ENCODE results near the gene GHR. TPM values are rescaled to one million over a fixed set of nuclear protein-coding genes. Genes with fewer than 3 reads are reported as not detected.

The GHR gene
- total RNA-seq, 1 donor from 2014 or later, result 2.3 TPM

GRCh38 chr5:42496397-42497156 lies 73.3 kb downstream of the GHR start:
- Histone ChIP-seq H3K9me3 (ENCODE audit: insufficient read depth, low read depth, low read length) (no peaks in the 10 kb centered on the region), H3K79me2 (ENCODE audit: insufficient read depth, low read length) (no peaks in the 10 kb centered on the region), H3K4me2 (ENCODE audit: low read length) (no peak overlapping the region), H3K9ac (ENCODE audit: low read length) (no peak overlapping the region), H4K20me1 (ENCODE audit: insufficient read depth, low read length) (no peaks in the 10 kb centered on the region), H3K4me3 (ENCODE audit: insufficient read depth, low read depth, low read length) (no peak overlapping the region), H3K27ac (ENCODE audit: low read depth, low read length) (no peak overlapping the region), H2AFZ (ENCODE audit: low read depth, low read length) (no peak overlapping the region), H3K4me1 (ENCODE audit: insufficient read depth, low read length) (no peaks in the 10 kb centered on the region), H3K27me3 (ENCODE audit: insufficient read depth, low read length) (no peaks in the 10 kb centered on the region), H3K36me3 (ENCODE audit: insufficient read depth, low read length) (no peaks in the 10 kb centered on the region)
- no peak overlapping the region for H3K4me3 Mint-ChIP-seq (ENCODE audit: unreplicated experiment)
- H3K9me3 Mint-ChIP-seq (ENCODE audit: unreplicated experiment), result no peaks in the 10 kb centered on the region
- H3K4me1 Mint-ChIP-seq (ENCODE audit: low read depth, unreplicated experiment), result peaks cover 18% of the 10 kb centered on the region
- no peaks in the 10 kb centered on the region for H3K27me3 Mint-ChIP-seq (ENCODE audit: low read depth, unreplicated experiment)
- TF ChIP-seq EZH2 (IDR thresholded peaks at IDR 0.05; ENCODE audit: insufficient read depth, low read length) (no peak), CTCF (IDR thresholded peaks at IDR 0.05; ENCODE audit: insufficient read depth, low read depth, low read length) (no peak)
- no peak overlapping the region for H3K27ac Mint-ChIP-seq (ENCODE audit: unreplicated experiment)
- FAIRE-seq (no peak), DNase-seq (ENCODE audit: low read depth) (no peak)
- no peaks in the 10 kb centered on the region for H3K36me3 Mint-ChIP-seq (ENCODE audit: low read depth, unreplicated experiment)

- H3K27me3 ChIP-seq (ENCODE audit: insufficient read depth, low read length), result no peaks in the 10 kb centered on the region
- no peaks in the 10 kb centered on the region for H3K36me3 Mint-ChIP-seq (ENCODE audit: low read depth, unreplicated experiment)
- H3K9me3 Mint-ChIP-seq (ENCODE audit: unreplicated experiment), result no peaks in the 10 kb centered on the region
- H3K4me3 Mint-ChIP-seq (ENCODE audit: unreplicated experiment), result no peak overlapping the region
- no peaks in the 10 kb centered on the region for H3K4me1 ChIP-seq (ENCODE audit: insufficient read depth, low read length)
- H3K9ac ChIP-seq (ENCODE audit: low read length), result no peak overlapping the region
- H4K20me1 ChIP-seq (ENCODE audit: insufficient read depth, low read length), result no peaks in the 10 kb centered on the region
- H3K4me3 ChIP-seq (ENCODE audit: insufficient read depth, low read depth, low read length), result no peak overlapping the region
- H3K36me3 ChIP-seq (ENCODE audit: insufficient read depth, low read length), result no peaks in the 10 kb centered on the region
- H3K79me2 ChIP-seq (ENCODE audit: insufficient read depth, low read length), result no peaks in the 10 kb centered on the region
- no peaks in the 10 kb centered on the region for H3K9me3 ChIP-seq (ENCODE audit: insufficient read depth, low read depth, low read length)
- no peak for TF ChIP-seq EZH2 (IDR thresholded peaks at IDR 0.05; ENCODE audit: insufficient read depth, low read length)
- TF ChIP-seq CTCF (IDR thresholded peaks at IDR 0.05; ENCODE audit: insufficient read depth, low read depth, low read length), result no peak
- peaks cover 10% of the 10 kb centered on the region for H3K4me1 Mint-ChIP-seq (ENCODE audit: low read depth, unreplicated experiment)
- H3K27ac ChIP-seq (ENCODE audit: low read depth, low read length), result no peak overlapping the region
- no peak overlapping the region for H2AFZ ChIP-seq (ENCODE audit: low read depth, low read length)
- FAIRE-seq (no peak), DNase-seq (ENCODE audit: low read depth) (no peak)
- H3K27me3 Mint-ChIP-seq (ENCODE audit: low read depth, unreplicated experiment), result no peaks in the 10 kb centered on the region
- no peak overlapping the region for H3K27ac Mint-ChIP-seq (ENCODE audit: unreplicated experiment)
- no peak overlapping the region for H3K4me2 ChIP-seq (ENCODE audit: low read length)
These were observed 74.8 kb downstream of the GHR start for GRCh38 chr5:42498000-42498399.

GRCh38 chr5:42499016-42499415 lies 75.8 kb downstream of the GHR start:
- FAIRE-seq, result no peak
- H3K36me3 ChIP-seq (ENCODE audit: insufficient read depth, low read length), result no peaks in the 10 kb centered on the region
- H3K4me2 ChIP-seq (ENCODE audit: low read length), result no peak overlapping the region
- Mint-ChIP-seq H3K27me3 (ENCODE audit: low read depth, unreplicated experiment) (no peaks in the 10 kb centered on the region), H3K27ac (ENCODE audit: unreplicated experiment) (no peak overlapping the region), H3K36me3 (ENCODE audit: low read depth, unreplicated experiment) (no peaks in the 10 kb centered on the region), H3K4me1 (ENCODE audit: low read depth, unreplicated experiment) (peaks cover 14% of the 10 kb centered on the region), H3K4me3 (ENCODE audit: unreplicated experiment) (no peak overlapping the region), H3K9me3 (ENCODE audit: unreplicated experiment) (no peaks in the 10 kb centered on the region)
- no peaks in the 10 kb centered on the region for H3K4me1 ChIP-seq (ENCODE audit: insufficient read depth, low read length)
- no peak overlapping the region for H3K27ac ChIP-seq (ENCODE audit: low read depth, low read length)
- DNase-seq (ENCODE audit: low read depth), result no peak
- no peak overlapping the region for H2AFZ ChIP-seq (ENCODE audit: low read depth, low read length)
- H4K20me1 ChIP-seq (ENCODE audit: insufficient read depth, low read length), result no peaks in the 10 kb centered on the region
- no peak overlapping the region for H3K4me3 ChIP-seq (ENCODE audit: insufficient read depth, low read depth, low read length)
- H3K79me2 ChIP-seq (ENCODE audit: insufficient read depth, low read length), result no peaks in the 10 kb centered on the region
- no peaks in the 10 kb centered on the region for H3K9me3 ChIP-seq (ENCODE audit: insufficient read depth, low read depth, low read length)
- no peaks in the 10 kb centered on the region for H3K27me3 ChIP-seq (ENCODE audit: insufficient read depth, low read length)
- no peak for TF ChIP-seq CTCF (IDR thresholded peaks at IDR 0.05; ENCODE audit: insufficient read depth, low read depth, low read length)
- TF ChIP-seq EZH2 (IDR thresholded peaks at IDR 0.05; ENCODE audit: insufficient read depth, low read length), result no peak
- no peak overlapping the region for H3K9ac ChIP-seq (ENCODE audit: low read length)
